LNCAP (cell line): ENCODE results near the gene GRAMD1A.

ENCODE experiments used
- TF ChIP-seq, protein P1 (sequence below): fragments of 450-650 bp; IDR thresholded peaks from 2 replicates; pipeline ENCODE4 v1.5.1; 2017; ENCODE audit warnings: mild to moderate bottlenecking

GRAMD1A gene

DNA sequence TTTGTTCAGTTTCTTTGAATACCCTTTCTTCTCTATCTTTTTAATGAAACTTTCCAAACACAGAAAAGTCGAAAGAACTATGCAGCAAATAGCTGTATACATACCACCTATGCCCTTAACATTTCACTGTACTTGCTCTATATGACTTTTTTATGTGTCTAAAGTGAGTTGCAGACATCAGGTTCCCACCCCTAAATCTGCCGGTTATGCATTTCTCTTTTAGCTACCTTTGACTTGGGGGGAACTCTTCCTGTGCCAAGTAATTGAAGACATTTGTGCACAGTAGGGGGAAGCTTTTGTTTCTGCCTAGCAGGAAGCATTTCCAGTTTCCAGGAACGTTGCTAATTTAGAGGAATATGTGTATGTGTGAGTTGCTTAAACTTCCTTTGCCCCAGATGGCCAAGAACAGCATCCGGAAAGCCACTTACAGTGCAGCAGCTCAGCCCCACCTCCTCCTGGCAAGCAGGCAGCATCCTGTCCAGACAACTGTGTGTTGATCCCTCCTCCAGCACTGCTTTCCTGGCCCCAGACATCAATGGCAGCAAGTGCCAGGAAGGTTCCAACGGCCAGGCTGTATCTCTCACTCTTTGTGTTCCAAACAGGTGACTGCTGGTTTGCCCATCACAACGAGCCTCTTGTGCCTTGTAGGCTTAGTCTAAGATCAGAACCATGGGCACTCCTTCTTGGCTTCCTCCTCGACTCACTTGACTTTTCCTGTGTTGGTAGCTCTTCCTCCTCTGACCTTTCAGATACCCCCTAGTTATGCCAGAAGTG lies 14.7 kb upstream of the GRAMD1A start:
- TF ChIP-seq, protein P1, sequence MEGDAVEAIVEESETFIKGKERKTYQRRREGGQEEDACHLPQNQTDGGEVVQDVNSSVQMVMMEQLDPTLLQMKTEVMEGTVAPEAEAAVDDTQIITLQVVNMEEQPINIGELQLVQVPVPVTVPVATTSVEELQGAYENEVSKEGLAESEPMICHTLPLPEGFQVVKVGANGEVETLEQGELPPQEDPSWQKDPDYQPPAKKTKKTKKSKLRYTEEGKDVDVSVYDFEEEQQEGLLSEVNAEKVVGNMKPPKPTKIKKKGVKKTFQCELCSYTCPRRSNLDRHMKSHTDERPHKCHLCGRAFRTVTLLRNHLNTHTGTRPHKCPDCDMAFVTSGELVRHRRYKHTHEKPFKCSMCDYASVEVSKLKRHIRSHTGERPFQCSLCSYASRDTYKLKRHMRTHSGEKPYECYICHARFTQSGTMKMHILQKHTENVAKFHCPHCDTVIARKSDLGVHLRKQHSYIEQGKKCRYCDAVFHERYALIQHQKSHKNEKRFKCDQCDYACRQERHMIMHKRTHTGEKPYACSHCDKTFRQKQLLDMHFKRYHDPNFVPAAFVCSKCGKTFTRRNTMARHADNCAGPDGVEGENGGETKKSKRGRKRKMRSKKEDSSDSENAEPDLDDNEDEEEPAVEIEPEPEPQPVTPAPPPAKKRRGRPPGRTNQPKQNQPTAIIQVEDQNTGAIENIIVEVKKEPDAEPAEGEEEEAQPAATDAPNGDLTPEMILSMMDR = no peak

DNA sequence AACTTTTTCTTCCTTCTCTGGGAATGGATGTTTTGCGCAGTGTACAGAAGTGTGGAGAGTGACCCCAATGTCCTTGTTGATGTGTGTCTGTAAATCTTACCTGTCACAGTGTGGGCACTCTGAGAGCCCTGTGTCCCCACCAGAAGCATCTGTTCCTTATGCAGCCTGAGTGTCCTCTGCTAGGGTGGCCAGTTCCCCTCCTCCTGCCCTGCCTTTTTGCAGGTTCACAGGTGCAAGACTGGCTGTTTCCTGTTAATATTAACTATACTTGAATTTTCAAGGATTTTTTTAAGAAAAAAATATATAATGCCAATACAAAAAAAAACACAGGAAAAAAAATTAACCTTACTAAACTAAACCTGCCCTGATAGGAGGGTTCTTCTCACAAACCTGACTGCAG lies 12.0 kb upstream of the GRAMD1A start:
- TF ChIP-seq, protein P1 = no peak

DNA sequence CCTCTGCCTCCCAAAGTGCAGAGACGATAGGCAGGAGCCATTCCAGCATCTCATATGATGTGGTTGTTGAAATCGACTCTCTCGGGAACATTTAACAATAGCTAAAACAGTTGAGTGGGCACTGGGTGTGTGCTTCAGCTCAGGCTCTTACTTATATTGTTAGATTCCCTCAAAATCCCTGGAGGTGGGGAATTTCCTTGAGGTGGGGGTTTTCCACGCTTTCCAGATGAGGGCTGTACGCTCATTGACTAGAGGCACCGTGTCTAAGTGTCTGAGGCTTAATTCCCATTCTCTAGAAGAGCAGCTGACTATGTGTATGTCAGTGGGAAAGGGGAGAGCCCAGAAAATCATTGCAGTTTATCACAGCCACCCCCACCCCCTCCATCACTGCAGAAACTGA lies 10.8 kb upstream of the GRAMD1A start:
- TF ChIP-seq, protein P1 = no peak

DNA sequence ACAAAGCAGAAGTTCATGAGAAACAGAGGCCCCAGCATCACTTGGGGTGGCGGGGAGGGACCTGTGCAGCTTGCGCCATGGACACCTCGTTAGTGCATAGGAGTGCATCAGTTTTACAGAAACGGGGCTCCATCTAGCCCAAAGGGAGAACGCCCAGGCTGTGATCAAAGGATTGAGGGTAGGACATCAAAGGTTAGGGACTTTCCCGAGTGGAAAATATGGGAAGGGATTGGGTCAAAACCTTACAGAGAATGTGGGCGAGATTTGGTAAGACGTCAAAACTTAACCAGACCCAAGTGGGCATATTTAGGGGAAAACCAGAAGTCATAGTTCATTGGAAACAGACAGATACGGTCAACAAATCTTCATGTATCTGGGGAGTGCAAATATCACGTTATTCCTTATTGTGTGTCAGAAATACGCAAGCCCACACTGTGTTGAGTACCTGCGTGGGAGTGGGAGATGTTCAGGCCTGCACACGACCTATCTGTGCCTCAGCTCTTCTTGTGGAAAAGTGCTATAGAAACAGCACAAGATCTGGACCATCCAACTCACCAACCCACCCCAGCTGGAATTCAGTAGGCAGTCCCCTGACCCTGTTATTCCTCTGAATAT lies 9.4 kb upstream of the GRAMD1A start:
- TF ChIP-seq, protein P1 = no peak

DNA sequence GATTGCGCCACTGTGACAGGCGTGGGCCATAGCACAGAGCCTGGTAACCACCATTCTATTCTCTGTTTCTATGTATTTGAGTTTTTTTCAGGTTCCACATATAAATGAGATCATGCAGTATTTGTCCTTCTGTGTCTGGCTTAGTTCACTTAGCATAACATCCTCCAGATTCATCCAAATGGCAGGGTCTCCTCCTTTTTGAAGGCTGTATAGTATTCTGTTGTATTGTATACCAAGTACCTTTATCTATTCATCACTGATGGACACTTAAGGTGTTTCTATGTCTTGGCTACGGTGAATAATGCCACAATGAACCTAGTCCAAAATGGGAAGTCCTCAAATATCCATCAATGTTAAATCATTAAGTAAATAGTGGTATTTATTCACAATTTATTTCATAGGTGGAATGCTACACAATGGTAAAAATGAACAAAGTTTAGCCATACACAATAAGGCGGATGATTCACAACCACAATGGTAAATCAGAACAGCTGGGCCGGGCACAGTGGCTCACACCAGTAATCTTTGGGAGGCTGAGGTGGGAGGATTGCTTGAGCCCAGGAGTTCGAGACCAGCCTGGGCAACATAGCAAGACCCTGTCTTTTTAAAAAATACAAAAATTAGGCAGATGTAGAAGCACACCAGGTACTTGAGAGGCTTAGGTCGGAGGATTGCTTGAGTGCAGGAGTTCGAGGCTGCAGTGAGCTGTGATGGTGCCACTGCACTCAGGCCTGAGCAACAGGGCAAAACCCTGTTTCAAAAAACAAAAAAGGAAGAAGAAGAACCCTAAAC lies 8.4 kb upstream of the GRAMD1A start:
- TF ChIP-seq, protein P1 = no peak

DNA sequence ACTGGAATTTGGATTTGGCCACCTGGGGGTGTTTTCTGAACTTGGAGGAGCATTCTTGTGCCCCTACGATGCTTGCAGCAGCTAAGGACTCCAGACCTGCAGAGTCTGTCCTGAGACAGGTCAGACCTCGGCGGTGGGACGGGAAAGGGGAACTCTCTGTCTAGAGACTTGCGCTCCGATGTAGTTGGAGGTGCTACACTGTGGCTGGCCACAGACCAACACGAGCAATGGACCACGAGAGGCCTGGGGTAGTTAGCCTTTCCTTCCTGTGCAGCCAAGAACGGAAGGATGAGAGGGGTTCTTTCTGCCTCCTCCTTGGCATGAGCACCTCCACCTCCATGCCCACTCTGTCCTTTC lies 5.9 kb upstream of the GRAMD1A start:
- TF ChIP-seq, protein P1 = no peak

DNA sequence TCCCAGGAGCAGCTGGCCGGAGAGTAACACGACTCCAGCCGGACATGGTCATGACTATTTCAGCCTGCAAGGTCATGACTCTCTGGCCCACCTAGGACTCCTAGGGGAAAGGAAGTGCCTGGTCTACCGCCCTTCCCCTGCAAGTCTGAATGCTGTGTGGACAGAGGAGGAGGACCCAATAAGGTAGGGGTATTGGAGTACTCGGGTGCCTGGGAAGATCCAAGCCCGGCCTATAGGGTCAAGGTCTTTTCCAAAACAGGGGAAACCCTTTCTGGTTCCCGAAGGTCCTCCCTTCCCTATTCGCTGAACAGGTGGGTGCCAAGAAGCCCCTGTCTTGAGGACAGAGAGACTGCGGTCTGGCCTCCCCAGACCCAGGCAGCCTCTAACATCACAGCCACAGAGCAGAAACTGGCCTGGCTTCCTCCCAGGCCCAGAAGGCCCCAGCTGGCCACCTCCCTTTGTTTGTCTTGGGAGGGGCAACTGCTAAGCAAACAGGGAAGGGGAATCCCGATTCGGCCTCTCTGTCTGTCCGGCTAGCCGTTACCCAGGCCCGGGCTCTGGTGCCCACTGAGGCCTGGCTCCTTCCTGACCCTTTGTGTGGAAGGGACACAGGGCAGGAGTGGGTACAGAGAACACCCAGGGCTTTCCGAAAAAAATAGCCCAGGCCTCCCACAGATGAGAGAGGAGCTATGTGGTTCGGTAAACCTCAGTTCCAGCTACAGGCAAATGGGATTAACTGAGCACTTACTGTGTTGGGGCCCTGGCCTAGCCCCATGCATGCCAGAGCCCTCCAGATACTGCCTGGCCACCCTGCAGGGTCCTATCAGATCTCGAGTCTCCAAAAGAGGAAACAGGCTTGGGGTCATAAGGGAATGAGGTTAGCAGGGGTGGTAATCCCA lies 5.2 kb upstream of the GRAMD1A start:
- TF ChIP-seq, protein P1 = no peak
